T47D (cell line): Measurements from ENCODE around the gene LGALS14.
A peak's percentile ranks its signal among the peaks of the same experiment; 100 is the strongest.
"Not testable (repeated sequence)": the region's sequence is repeated elsewhere in the genome, so short reads cannot be mapped to it uniquely, and the experiment has no call there.

Source experiments
- DNase-seq, 2 experiments: peaks; one replicate each; pipeline versions ENCODE4 v3.0.0 to v3.0.0-alpha.2; 2011 to 2012; ENCODE audit warnings: low read depth in 1 of 2, low spot score in 1 of 2
- JUND ChIP-seq: IDR thresholded peaks from 2 replicates; pipeline ENCODE4 v1.6.1; 2012; ENCODE audit warnings: low read depth
- in situ Hi-C: cut with HindIII; loops from 2 replicates; pipeline ENCODE4 v1.10.0; 2016; ENCODE audit warnings: low sequenced_read_pairs, low pct_unique_long_range_greater_than_20kb

Gene LGALS14

GRCh38 chr19:39708594-39708993, 4.3 kb downstream of the LGALS14 start:
- in situ Hi-C loops: no loop called here
- no peak for DNase-seq
- TF ChIP-seq JUND: no peak

DNA sequence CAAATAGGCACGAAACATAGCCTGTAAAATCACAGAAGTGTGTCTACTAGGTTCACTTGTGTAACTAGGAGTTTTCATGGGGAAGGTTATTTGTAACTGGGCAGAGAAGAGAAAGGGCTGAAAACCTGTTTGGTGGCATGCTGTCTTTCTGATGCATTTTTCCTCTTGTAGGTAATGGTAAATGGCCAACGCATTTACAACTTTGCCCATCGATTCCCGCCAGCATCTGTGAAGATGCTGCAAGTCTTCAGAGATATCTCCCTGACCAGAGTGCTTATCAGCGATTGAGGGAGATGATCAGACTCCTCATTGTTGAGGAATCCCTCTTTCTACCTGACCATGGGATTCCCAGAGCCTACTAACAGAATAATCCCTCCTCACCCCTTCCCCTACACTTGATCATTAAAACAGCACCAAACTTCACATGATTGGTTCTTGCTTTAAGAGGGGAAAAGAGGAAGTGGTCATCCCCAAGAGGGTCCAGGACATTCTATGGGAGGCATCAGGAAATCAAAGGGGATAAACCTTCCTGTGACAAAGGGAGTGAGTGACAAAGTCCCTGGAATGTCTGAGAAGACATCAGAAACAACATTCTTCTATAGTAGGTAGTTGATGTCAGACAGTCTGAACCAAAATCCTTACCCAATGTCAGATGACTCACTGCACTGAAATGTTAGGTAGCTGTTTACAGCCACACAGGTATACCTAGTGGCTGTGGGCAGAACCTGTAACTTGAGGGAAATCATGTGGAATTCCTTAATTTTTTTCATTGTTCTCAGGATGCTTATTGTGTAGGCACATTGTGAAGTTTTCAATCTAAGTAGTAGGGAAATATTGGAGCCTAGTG, 5.0 kb downstream of the LGALS14 start:
- peak in 1 of 2 experiments; percentile 18 for DNase-seq
- in situ Hi-C loops: no loop called here
- TF ChIP-seq JUND: no peak

GRCh38 chr19:39710333-39710890, 6.1 kb downstream of the LGALS14 start:
- no peak for TF ChIP-seq JUND
- in situ Hi-C loops: no loop called here
- no peak for DNase-seq

- in situ Hi-C loops, DNase-seq: not testable (repeated sequence)
These were observed 15.9 kb downstream of the LGALS14 start for GRCh38 chr19:39720144-39720543.

DNA sequence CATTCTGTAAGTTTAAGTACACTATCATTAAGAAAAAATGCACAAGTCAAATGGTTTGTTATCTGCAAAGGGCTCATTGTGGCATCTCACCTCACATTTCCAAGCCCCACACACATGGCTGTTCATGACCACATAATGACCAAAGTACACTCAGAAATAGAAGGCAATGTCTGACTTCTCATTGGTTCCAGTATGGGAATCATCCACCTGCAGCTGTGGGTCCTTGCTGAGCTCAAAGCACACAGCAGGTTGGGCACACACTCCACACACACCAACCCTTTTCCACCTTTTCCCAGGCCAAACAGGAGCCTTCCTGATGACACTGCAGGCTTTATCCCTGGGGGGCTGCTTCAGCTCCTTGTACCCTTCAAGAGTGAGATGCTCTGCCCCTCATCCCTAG, 21.7 kb downstream of the LGALS14 start:
- in situ Hi-C loops: no loop called here
- no peak for DNase-seq
- no peak for TF ChIP-seq JUND

DNA sequence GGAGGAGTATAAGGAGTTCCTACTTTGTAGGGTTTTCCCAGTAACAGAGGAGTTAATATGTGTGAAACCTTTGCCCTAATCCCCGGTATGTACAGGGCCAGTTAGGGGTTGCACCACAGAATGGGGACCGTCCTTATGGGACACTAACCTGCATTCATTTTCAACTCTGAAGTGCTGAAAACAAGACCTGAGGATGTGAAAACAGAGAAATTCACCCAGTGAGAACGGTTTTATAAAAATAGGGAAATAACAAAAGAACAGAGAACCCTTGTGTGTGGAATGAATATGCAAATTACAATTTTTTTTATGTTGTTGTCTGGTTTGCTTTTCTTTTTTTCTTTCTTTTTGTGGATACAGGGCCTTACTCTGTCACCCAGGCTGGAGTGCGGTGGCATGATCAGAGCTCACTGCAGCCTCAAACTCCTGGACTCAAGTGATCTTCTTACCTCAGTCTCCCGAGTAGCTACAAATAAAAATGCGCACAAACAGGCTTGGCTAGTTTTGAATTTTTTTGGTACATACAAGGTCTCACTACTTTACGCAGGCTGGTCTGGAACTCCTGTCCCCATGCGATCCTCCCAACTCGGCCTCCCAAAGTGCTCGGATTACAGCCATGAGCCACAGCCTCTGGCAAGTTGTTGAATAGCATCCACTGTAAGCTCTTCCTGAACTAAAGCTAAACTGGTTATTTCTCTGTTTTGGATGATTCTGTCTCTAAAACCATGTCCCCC, 23.0 kb downstream of the LGALS14 start:
- TF ChIP-seq JUND: no peak
- in situ Hi-C loops: no loop called here
- DNase-seq: no peak

DNA sequence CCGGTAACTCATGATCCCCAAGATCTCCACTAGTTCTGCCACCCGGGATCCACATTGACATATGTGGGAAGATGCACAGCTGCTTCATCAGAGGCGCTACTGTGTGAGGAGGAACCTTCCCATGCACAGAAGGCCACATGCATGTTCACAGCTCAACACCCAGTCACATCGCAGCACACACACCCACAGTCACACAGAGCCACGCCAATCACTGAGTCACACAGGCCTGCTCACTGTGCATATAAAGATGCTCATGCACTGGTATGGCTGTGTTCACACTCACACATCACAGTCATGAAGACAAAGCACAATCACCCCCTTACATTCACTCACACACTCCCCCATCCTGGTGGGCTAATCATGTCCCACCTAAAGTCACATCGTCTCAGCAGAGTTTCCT, 23.8 kb downstream of the LGALS14 start:
- DNase-seq: no peak
- no peak for TF ChIP-seq JUND
- in situ Hi-C loops: no loop called here

DNA sequence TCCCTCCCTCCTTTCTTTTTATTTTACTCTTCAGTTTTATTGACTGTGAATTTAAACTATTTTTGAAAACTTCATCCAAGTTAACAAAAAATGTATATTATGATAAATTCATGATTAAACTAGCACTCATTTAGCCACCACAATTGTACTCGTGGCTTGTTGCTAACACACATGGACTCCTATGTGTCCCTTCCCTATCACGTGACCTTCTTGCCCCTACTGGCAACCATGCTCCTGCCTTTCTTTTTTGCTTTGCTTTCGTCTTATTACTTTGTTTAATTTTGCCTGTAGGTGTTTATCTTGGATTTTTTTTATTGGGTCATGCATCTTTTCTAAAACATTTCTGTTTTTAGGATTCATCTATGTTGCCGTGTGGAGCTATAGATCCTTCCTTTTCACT, 25.3 kb downstream of the LGALS14 start:
- in situ Hi-C loops: no loop called here
- TF ChIP-seq JUND: no peak
- DNase-seq: no peak

DNA sequence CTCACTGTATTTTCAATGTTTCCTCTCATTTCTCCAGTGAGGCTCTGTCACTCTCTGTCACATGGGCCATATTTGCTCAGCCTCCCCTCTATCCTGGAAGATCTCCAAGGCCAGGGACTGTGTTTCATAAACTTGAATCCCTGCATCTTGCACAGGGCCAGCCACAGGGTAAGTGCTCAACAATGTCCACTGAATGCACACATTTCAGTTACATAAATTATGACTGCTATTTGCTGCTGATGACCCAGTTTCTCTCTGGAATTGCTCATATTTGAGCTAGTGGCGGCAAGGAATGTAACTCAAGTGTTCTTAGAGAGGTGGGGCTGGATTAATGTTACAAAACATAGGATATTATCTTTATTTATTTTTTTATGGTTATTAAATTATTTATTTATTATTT, 27.4 kb downstream of the LGALS14 start:
- in situ Hi-C loops: no loop called here
- TF ChIP-seq JUND: no peak
- no peak for DNase-seq

- in situ Hi-C loops: no loop called here
These were observed 29.6 kb downstream of the LGALS14 start for GRCh38 chr19:39733841-39734240.

GRCh38 chr19:39735688-39736087, 31.4 kb downstream of the LGALS14 start:
- in situ Hi-C loops: no loop called here
- DNase-seq: no peak
- no peak for TF ChIP-seq JUND

More at GRCh38 chr19:39733841-39734240, 29.6 kb downstream of the LGALS14 start:
- no peak for DNase-seq
- no peak for TF ChIP-seq JUND

GRCh38 chr19:39736088-39736487, 31.8 kb downstream of the LGALS14 start:
- TF ChIP-seq JUND: no peak
- in situ Hi-C loops: no loop called here
- no peak for DNase-seq

GRCh38 chr19:39737351-39737750, 33.1 kb downstream of the LGALS14 start:
- in situ Hi-C loops: no loop called here
- TF ChIP-seq JUND: no peak
- DNase-seq: no peak
